ENCODE data around the gene SFI1. TPM values are rescaled to one million over a fixed set of nuclear protein-coding genes. Genes with fewer than 3 reads are reported as not detected.

SFI1 gene
- total RNA-seq, 2 experiments from 2014 or later: 221 to 234 TPM

- no peaks in the 10 kb centered on the region for H3K27me3 Mint-ChIP-seq
- no peak for DNase-seq
- POLR2A ChIA-PET: no interaction called here
- CTCF ChIA-PET: interaction anchor here (0.5 kb wide), 1 partner anchor 13 kb away, joined by 3 read pairs; no protein-coding TSS in a partner anchor
- peaks cover 30% of the 10 kb centered on the region for H3K36me3 Mint-ChIP-seq (ENCODE audit: low read depth)
- no peak overlapping the region for H3K4me3 Mint-ChIP-seq
- no peaks in the 10 kb centered on the region for H3K9me3 Mint-ChIP-seq (ENCODE audit: low read depth)
- intact Hi-C loops (cut with DNase I, micrococcal nuclease): no loop called here
- ATAC-seq: no peak
- no peak overlapping the region for H3K27ac Mint-ChIP-seq
- no peaks in the 10 kb centered on the region for H3K4me1 Mint-ChIP-seq
Measured at GRCh38 chr22:31607696-31608095, 111.4 kb downstream of the SFI1 start.

- Mint-ChIP-seq H3K27ac (peak overlapping the region; percentile 47), H3K9me3 (ENCODE audit: low read depth) (no peaks in the 10 kb centered on the region), H3K36me3 (ENCODE audit: low read depth) (peaks cover 27% of the 10 kb centered on the region), H3K4me1 (peaks cover 7% of the 10 kb centered on the region), H3K4me3 (no peak overlapping the region), H3K27me3 (no peaks in the 10 kb centered on the region)
- DNase-seq: no peak
- ChIA-PET POLR2A (no interaction called here), CTCF (interaction anchor here (0.5 to 0.8 kb wide), 3 partner anchors 82 to 656 kb away, joined by 3 to 4 read pairs (median 3); no protein-coding TSS in a partner anchor)
- intact Hi-C loops (cut with DNase I, micrococcal nuclease): no loop called here
- ATAC-seq: no peak
Measured at GRCh38 chr22:31609716-31610115, 113.4 kb downstream of the SFI1 start.

GRCh38 chr22:31610611-31611010 lies 114.3 kb downstream of the SFI1 start:
- H3K27ac Mint-ChIP-seq: no peak overlapping the region
- peaks cover 14% of the 10 kb centered on the region for H3K4me1 Mint-ChIP-seq
- H3K27me3 Mint-ChIP-seq: no peaks in the 10 kb centered on the region
- DNase-seq (no peak), ATAC-seq (no peak)
- POLR2A ChIA-PET: no interaction called here
- intact Hi-C loops (cut with DNase I, micrococcal nuclease): no loop called here
- H3K9me3 Mint-ChIP-seq (ENCODE audit: low read depth): no peaks in the 10 kb centered on the region
- CTCF ChIA-PET: no interaction called here
- no peak overlapping the region for H3K4me3 Mint-ChIP-seq
- H3K36me3 Mint-ChIP-seq (ENCODE audit: low read depth): peaks cover 29% of the 10 kb centered on the region

DNA sequence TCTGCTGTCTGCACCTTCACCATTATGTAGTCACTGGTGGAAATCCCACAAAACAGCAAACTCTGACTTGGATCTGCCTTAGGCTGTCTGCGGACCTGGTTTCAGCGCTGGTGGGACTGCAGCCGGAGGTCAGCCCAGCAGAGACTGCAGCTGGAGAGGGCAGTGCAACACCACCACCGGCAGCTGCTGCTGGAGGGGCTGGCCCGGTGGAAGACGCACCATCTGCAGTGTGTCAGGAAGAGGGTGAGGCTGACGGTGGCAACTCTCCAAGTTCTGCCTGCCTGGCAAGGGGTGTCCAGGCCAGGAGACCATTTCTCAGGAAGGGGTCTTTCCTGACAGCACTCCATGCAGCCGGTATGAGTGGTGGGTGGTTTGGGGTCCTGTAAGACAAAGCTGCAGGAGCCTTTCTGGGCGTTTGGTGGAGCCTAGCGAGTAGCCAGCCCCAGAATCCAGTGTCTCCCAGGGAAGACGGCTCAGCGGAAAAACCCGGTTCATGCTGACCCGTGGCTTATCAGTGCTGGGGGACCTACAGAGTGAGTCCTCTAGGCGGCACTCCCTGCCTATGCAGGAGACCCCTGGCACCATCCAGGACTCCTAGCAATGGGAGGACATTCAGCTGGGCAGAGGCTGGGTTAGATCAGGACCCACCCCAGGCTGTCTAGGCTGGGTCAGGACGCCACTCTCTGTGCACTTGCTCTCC lies 114.9 kb downstream of the SFI1 start:
- ATAC-seq (no peak), DNase-seq (no peak)
- H3K4me1 Mint-ChIP-seq: peaks cover 20% of the 10 kb centered on the region
- CTCF ChIA-PET: no interaction called here
- H3K27ac Mint-ChIP-seq: no peak overlapping the region
- H3K9me3 Mint-ChIP-seq (ENCODE audit: low read depth): no peaks in the 10 kb centered on the region
- intact Hi-C loops (cut with DNase I, micrococcal nuclease): no loop called here
- POLR2A ChIA-PET: no interaction called here
- H3K36me3 Mint-ChIP-seq (ENCODE audit: low read depth): peaks cover 29% of the 10 kb centered on the region
- no peaks in the 10 kb centered on the region for H3K27me3 Mint-ChIP-seq
- no peak overlapping the region for H3K4me3 Mint-ChIP-seq

GRCh38 chr22:31612891-31613285 lies 116.6 kb downstream of the SFI1 start:
- Mint-ChIP-seq H3K4me3 (no peak overlapping the region), H3K9me3 (ENCODE audit: low read depth) (no peaks in the 10 kb centered on the region), H3K27me3 (no peaks in the 10 kb centered on the region), H3K4me1 (peaks cover 26% of the 10 kb centered on the region), H3K36me3 (ENCODE audit: low read depth) (peaks cover 33% of the 10 kb centered on the region), H3K27ac (no peak overlapping the region)
- ChIA-PET CTCF (interaction anchor here (0.6 kb wide), 1 partner anchor 127 kb away, joined by 3 read pairs; no protein-coding TSS in a partner anchor), POLR2A (no interaction called here)
- DNase-seq: no peak
- no peak for ATAC-seq
- intact Hi-C loops (cut with DNase I, micrococcal nuclease): no loop called here

DNA sequence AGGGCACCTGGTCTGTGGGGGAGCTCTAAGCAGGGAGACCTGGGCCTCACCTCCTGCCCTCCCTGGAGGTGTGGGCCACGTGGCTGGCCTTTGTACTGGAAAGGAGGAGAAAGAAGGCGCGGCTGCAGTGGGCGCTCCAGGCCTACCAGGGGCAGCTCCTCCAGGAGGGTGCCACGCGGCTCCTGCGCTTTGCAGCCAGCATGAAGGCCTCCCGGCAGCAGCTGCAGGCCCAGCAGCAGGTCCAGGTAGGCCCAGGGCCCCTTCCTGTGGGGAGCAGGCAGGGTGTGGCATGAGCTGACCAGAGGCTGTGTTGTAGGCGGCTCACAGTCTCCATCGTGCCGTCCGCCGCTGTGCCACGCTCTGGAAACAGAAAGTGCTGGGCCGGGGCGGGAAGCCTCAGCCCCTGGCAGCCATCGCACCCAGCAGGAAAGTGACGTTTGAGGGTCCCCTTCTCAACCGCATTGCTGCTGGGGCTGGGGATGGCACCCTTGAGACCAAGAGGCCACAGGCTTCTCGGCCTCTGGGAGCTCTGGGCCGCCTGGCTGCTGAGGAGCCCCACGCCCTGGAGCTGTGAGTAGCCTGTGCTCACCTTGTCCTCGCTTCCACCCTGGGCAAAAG lies 117.1 kb downstream of the SFI1 start:
- Mint-ChIP-seq H3K27me3 (no peaks in the 10 kb centered on the region), H3K36me3 (ENCODE audit: low read depth) (peaks cover 31% of the 10 kb centered on the region), H3K4me1 (peaks cover 26% of the 10 kb centered on the region), H3K9me3 (ENCODE audit: low read depth) (no peaks in the 10 kb centered on the region), H3K27ac (no peak overlapping the region), H3K4me3 (no peak overlapping the region)
- ChIA-PET CTCF (no interaction called here), POLR2A (interaction anchor here (1.3 kb wide), 1 partner anchor 10 kb away, joined by 4 read pairs; no protein-coding TSS in a partner anchor)
- no peak for DNase-seq
- no peak for ATAC-seq
- intact Hi-C loops (cut with DNase I, micrococcal nuclease): no loop called here

GRCh38 chr22:31613904-31614296 lies 117.6 kb downstream of the SFI1 start:
- Mint-ChIP-seq H3K9me3 (ENCODE audit: low read depth) (no peaks in the 10 kb centered on the region), H3K27me3 (no peaks in the 10 kb centered on the region), H3K4me3 (no peak overlapping the region), H3K27ac (peak overlapping the region; percentile 67), H3K36me3 (ENCODE audit: low read depth) (peaks cover 33% of the 10 kb centered on the region), H3K4me1 (peaks cover 26% of the 10 kb centered on the region)
- no peak for DNase-seq
- intact Hi-C loops (cut with DNase I, micrococcal nuclease): no loop called here
- no peak for ATAC-seq
- ChIA-PET CTCF (interaction anchor here (0.5 kb wide), 1 partner anchor 32 kb away, joined by 3 read pairs; no protein-coding TSS in a partner anchor), POLR2A (interaction anchor here (1.3 kb wide), 1 partner anchor 10 kb away, joined by 4 read pairs; no protein-coding TSS in a partner anchor)

DNA sequence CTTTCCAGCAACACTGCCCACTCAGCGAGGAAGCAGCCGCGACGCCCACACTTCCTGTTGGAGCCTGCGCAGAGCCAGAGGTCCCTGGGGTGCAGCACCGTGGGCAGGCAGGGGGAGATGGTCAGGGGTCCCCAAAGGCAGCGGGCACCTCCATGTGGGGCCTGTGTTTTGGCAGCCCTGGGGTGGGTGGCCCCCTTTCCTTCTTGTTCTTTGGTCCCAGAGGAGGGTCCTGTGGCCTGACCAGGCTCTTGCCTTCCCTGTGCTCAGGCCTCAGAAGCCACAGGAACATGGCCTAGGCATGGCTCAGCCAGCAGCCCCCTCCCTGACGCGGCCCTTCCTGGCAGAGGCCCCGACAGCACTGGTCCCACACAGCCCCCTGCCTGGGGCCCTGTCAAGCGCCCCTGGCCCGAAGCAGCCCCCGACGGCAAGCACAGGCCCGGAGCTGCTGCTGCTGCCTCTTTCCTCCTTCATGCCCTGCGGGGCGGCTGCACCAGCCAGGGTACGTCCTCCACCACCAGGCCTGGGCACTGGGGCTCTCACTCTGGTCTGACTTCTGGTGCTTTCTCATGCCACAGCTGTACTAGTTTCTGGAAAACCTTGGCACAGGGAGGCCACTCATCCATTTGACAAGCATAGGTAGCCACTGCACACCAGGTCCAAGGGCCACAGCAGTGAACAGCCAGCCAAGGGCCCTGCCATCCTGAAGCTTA lies 118.6 kb downstream of the SFI1 start:
- Mint-ChIP-seq H3K4me3 (no peak overlapping the region), H3K4me1 (peaks cover 26% of the 10 kb centered on the region), H3K36me3 (ENCODE audit: low read depth) (peaks cover 42% of the 10 kb centered on the region), H3K27ac (peak overlapping the region; percentile 86), H3K9me3 (ENCODE audit: low read depth) (no peaks in the 10 kb centered on the region), H3K27me3 (no peaks in the 10 kb centered on the region)
- POLR2A ChIA-PET: interaction anchor here (1.3 to 1.9 kb wide), 2 partner anchors 9 to 15 kb away, joined by 4 to 9 read pairs; no protein-coding TSS in a partner anchor
- DNase-seq (peak; percentile 10), ATAC-seq (no peak)
- CTCF ChIA-PET: interaction anchor here (2.3 kb wide), 1 partner anchor 18 kb away, joined by 7 read pairs; no protein-coding TSS in a partner anchor
- intact Hi-C loops (cut with DNase I, micrococcal nuclease): no loop called here

- Mint-ChIP-seq H3K4me1 (peaks cover 26% of the 10 kb centered on the region), H3K27me3 (no peaks in the 10 kb centered on the region), H3K36me3 (ENCODE audit: low read depth) (peaks cover 46% of the 10 kb centered on the region), H3K27ac (peak overlapping the region; percentile 86), H3K9me3 (ENCODE audit: low read depth) (no peaks in the 10 kb centered on the region), H3K4me3 (no peak overlapping the region)
- intact Hi-C loops (cut with DNase I, micrococcal nuclease): no loop called here
- ChIA-PET CTCF (interaction anchor here (2.3 kb wide), 1 partner anchor 18 kb away, joined by 7 read pairs; no protein-coding TSS in a partner anchor), POLR2A (interaction anchor here (0.6 to 1.9 kb wide), 3 partner anchors 12 to 44 kb away, joined by 3 to 9 read pairs (median 3); no protein-coding TSS in a partner anchor)
- ATAC-seq: no peak
- no peak for DNase-seq
Measured at GRCh38 chr22:31615491-31615860, 119.1 kb downstream of the SFI1 start.

DNA sequence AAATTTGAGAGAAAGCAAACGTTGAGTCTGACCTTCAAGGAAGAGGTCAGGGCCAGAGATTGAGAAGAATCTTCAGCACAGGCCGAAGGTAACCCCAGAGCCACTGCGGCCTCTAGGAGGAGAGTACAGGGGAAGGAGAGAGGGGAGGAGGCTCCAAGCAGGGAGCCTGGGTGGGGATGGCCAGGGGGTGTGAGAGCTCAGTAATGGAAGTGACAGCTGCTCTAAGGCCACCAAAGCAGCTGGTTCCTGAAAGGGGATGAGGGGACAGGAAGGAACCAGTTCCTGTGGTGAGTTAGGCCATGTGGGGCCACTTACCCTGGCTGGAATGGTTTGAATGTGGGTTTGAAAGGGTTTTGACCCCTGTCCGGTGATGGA lies 119.6 kb downstream of the SFI1 start:
- DNase-seq (peak; percentile 8), ATAC-seq (no peak)
- Mint-ChIP-seq H3K4me3 (no peak overlapping the region), H3K27ac (peak overlapping the region; percentile 86), H3K27me3 (no peaks in the 10 kb centered on the region), H3K4me1 (peaks cover 26% of the 10 kb centered on the region), H3K36me3 (ENCODE audit: low read depth) (peaks cover 48% of the 10 kb centered on the region), H3K9me3 (ENCODE audit: low read depth) (no peaks in the 10 kb centered on the region)
- intact Hi-C loops (cut with DNase I, micrococcal nuclease): no loop called here
- CTCF ChIA-PET: interaction anchor here (0.5 to 2.3 kb wide), 2 partner anchors 16 to 18 kb away, joined by 3 to 7 read pairs; no protein-coding TSS in a partner anchor
- POLR2A ChIA-PET: interaction anchor here (0.6 to 1.9 kb wide), 4 partner anchors 12 to 59 kb away, joined by 3 to 9 read pairs (median 3); no protein-coding TSS in a partner anchor

DNA sequence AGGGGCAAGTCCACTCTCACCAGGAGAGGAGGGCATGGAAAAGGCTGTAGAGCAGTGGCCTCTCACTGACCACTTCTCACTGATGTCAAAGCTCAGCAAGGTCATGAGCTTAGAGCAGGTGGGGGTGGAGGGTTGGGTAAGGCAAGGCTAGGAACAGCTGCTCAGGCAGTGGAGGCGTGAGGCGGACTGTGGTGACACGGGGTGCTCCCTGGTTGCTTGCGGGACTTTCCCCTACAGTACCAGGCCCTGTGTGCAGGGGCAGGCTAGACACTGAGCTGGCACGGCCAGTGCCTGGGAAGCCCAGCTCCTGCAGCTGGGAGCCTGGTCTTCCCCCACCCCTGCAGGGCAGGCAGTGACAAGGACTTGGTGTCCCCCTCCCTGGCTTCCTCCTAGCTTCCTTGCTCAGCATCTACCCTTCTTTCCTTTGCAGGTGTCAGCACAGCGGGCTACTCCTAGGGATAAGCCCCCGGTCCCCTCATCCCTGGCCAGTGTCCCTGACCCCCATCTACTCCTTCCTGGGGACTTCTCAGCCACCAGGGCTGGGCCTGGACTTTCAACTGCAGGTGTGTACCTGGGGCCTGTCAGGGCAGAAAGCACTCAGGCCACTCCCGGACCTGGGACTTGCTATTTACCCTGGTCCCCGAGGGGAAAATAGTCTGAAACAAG lies 120.1 kb downstream of the SFI1 start:
- peak; percentile 80 for ATAC-seq
- ChIA-PET POLR2A (interaction anchor here (0.9 to 1.9 kb wide), 3 partner anchors 13 to 60 kb away, joined by 3 to 9 read pairs (median 3); no protein-coding TSS in a partner anchor), CTCF (interaction anchor here (0.5 to 2.3 kb wide), 2 partner anchors 16 to 17 kb away, joined by 3 to 7 read pairs; no protein-coding TSS in a partner anchor)
- H3K9me3 Mint-ChIP-seq (ENCODE audit: low read depth): no peaks in the 10 kb centered on the region
- H3K36me3 Mint-ChIP-seq (ENCODE audit: low read depth): peaks cover 48% of the 10 kb centered on the region
- peak; percentile 74 for DNase-seq
- H3K27me3 Mint-ChIP-seq: no peaks in the 10 kb centered on the region
- H3K27ac Mint-ChIP-seq: peak overlapping the region; percentile 86
- intact Hi-C loops (cut with DNase I, micrococcal nuclease): no loop called here
- no peak overlapping the region for H3K4me3 Mint-ChIP-seq
- peaks cover 26% of the 10 kb centered on the region for H3K4me1 Mint-ChIP-seq

All from activated CD4-positive, alpha-beta T cell treated with anti-CD3 and anti-CD28 coated beads for 36 hours (primary cell).